GM12878 (cell line): Measurements from ENCODE around the gene KRT71. TPM values are rescaled to one million over a fixed set of nuclear protein-coding genes. Genes with fewer than 3 reads are reported as not detected.

Source experiments
- ATAC-seq: fragments of 200-7000 bp; cut with Tn5 transposase; 3 replicates; pipeline ENCODE4 v1.9.1; 2020; ENCODE audit warnings: mild to moderate bottlenecking, moderate library complexity
- BruUV-seq: library from RNA; stranded (reverse); fragments of 400-500 nt; replicated peaks from 2 replicates; lab custom pipeline; 2021; lab: Mats Ljungman, UMichigan
- CTCF ChIA-PET: fragments of 300-600 bp; sonication (Branson Sonifier 250); formaldehyde crosslinking; extraction: SDS; loops from one replicate; lab custom pipeline; 2021; ENCODE audit warnings: inconsistent platforms; lab: Yijun Ruan, JAX
- POLR2A ChIA-PET: fragments of 350-600 bp; formaldehyde crosslinking; extraction: SDS; loops from one replicate; lab custom pipeline; 2021; ENCODE audit warnings: inconsistent platforms; lab: Charles Lee
- RAD21 ChIA-PET: fragments of 300-600 bp; sonication (Branson Sonifier 250); formaldehyde crosslinking; loops from one replicate; lab custom pipeline; 2023; ENCODE audit warnings: antibody characterized with exemption; ENCODE audit not compliant: unreplicated experiment; lab: Charles Lee
- SMC1A ChIA-PET: fragments of 300-600 bp; sonication (Branson Sonifier 250); formaldehyde crosslinking; loops from one replicate; lab custom pipeline; 2023; ENCODE audit not compliant: unreplicated experiment, uncharacterized antibody; lab: Charles Lee
- DNase-seq: peaks from one replicate; pipeline ENCODE4 v3.0.0-alpha.2; 2011; ENCODE audit warnings: low read depth, low spot score
- FAIRE-seq: peaks from 3 replicates; lab custom pipeline; 2011; peaks lifted over from hg19 to GRCh38; lab: Jason Lieb, UNC
- H2AFZ ChIP-seq: 2 replicates; pipeline ENCODE4 v1.6.0; 2011; ENCODE audit warnings: low read depth, low read length, control low read depth; ENCODE audit not compliant: control insufficient read depth
- H3K27ac ChIP-seq: 2 replicates; pipeline ENCODE4 v1.5.1; 2011; ENCODE audit warnings: control low read depth; ENCODE audit not compliant: control insufficient read depth, insufficient read depth
- H3K27me3 ChIP-seq, 2 experiments: replicated peaks in 1 of 2; 2 replicates each; pipeline versions ENCODE4 v1.6.0 to v1.6.1; 2011; ENCODE audit warnings: low read length in 1 of 2; ENCODE audit not compliant: control insufficient read depth in 2 of 2, insufficient read depth in 2 of 2
- H3K36me3 ChIP-seq, 2 experiments: 2 replicates each; pipeline ENCODE4 v1.5.1; 2011; ENCODE audit warnings: low read length in 1 of 2; ENCODE audit not compliant: control insufficient read depth in 2 of 2, insufficient read depth in 2 of 2
- H3K4me1 ChIP-seq: 2 replicates; pipeline ENCODE4 v1.6.1; 2011; ENCODE audit warnings: mild to moderate bottlenecking, low read length, moderate library complexity, mixed read lengths; ENCODE audit not compliant: control insufficient read depth, insufficient read depth
- H3K4me2 ChIP-seq: 2 replicates; pipeline ENCODE4 v1.6.0; 2011; ENCODE audit warnings: control low read depth; ENCODE audit not compliant: control insufficient read depth, insufficient read depth
- H3K4me3 ChIP-seq: fragments of 200-600 bp; sonication (generic); 2 replicates; pipeline ENCODE4 v1.5.1; 2016
- H3K79me2 ChIP-seq: 2 replicates; pipeline ENCODE4 v1.6.0; 2011; ENCODE audit warnings: low read length; ENCODE audit not compliant: control insufficient read depth, insufficient read depth
- H3K9ac ChIP-seq: 2 replicates; pipeline ENCODE4 v1.8.0; 2011; ENCODE audit warnings: low read length, control low read depth, mixed read lengths; ENCODE audit not compliant: control insufficient read depth, insufficient read depth
- H3K9me3 ChIP-seq: replicated peaks from 3 replicates; pipeline ENCODE4 v1.5.1; 2011; ENCODE audit warnings: mild to moderate bottlenecking, low read length; ENCODE audit not compliant: control insufficient read depth, insufficient read depth
- H4K20me1 ChIP-seq: 2 replicates; pipeline ENCODE4 v1.6.0; 2011; ENCODE audit not compliant: control insufficient read depth, insufficient read depth
- BCL11A ChIP-seq: IDR thresholded peaks from 2 replicates; pipeline ENCODE4 v1.6.1; 2011; ENCODE audit warnings: low read depth, low read length
- BHLHE40 ChIP-seq, 2 experiments: fragments of 450-650 bp in 1 of 2; IDR thresholded peaks; 2 replicates each; pipeline ENCODE4 v1.6.1; 2011 to 2017; ENCODE audit warnings: low read depth in 2 of 2, borderline replicate concordance in 1 of 2, improper control_type of control experiment in 1 of 2, low read length in 1 of 2, mild to moderate bottlenecking in 1 of 2
- BRCA1 ChIP-seq: IDR thresholded peaks from 2 replicates; pipeline ENCODE4 v1.6.1; 2011; ENCODE audit warnings: low read depth, low read length, improper control_type of control experiment
- ETV6 ChIP-seq, 2 experiments: fragments of 450-650 bp in 1 of 2; IDR thresholded peaks in 1 of 2; conservative IDR thresholded peaks in 1 of 2; 2 replicates each; pipeline ENCODE4 v1.6.1; 2014; ENCODE audit warnings: antibody characterized with exemption in 1 of 2, borderline replicate concordance in 1 of 2, low read depth in 1 of 2, mild to moderate bottlenecking in 1 of 2, moderate library complexity in 1 of 2
- KAT2A ChIP-seq: conservative IDR thresholded peaks from 2 replicates; pipeline ENCODE4 v1.6.1; 2011; ENCODE audit warnings: low read depth, low read length; ENCODE audit not compliant: control insufficient read depth
- NBN ChIP-seq: fragments of 450-650 bp; IDR thresholded peaks from 2 replicates; pipeline ENCODE4 v1.6.1; 2016
- RAD51 ChIP-seq: fragments of 450-650 bp; IDR thresholded peaks from 2 replicates; pipeline ENCODE4 v1.6.1; 2016; ENCODE audit warnings: moderate library complexity, mild to moderate bottlenecking, inconsistent platforms
- RCOR1 ChIP-seq: conservative IDR thresholded peaks from 2 replicates; pipeline ENCODE4 v1.6.1; 2012; ENCODE audit warnings: low read depth, low read length, improper control_type of control experiment
- SMARCA5 ChIP-seq: fragments of 450-650 bp; IDR thresholded peaks from 2 replicates; pipeline ENCODE4 v1.6.1; 2017; ENCODE audit warnings: mild to moderate bottlenecking
- SPI1 ChIP-seq: IDR thresholded peaks from 2 replicates; pipeline ENCODE4 v1.6.1; 2011; ENCODE audit warnings: low read depth, mild to moderate bottlenecking, low read length, moderate library complexity, borderline replicate concordance; ENCODE audit not compliant: insufficient read depth
- TBL1XR1 ChIP-seq: IDR thresholded peaks from 2 replicates; pipeline ENCODE4 v1.6.1; 2012; ENCODE audit warnings: low read depth, low read length, improper control_type of control experiment
- TCF3 ChIP-seq: IDR thresholded peaks from 2 replicates; pipeline ENCODE4 v1.6.1; 2012; ENCODE audit warnings: low read depth, mild to moderate bottlenecking, low read length, borderline replicate concordance; ENCODE audit not compliant: insufficient read depth
- ZNF217 ChIP-seq: fragments of 450-650 bp; IDR thresholded peaks from 2 replicates; pipeline ENCODE4 v1.6.1; 2017; ENCODE audit warnings: antibody characterized with exemption, mild to moderate bottlenecking
- WGBS: methylation state at CpG from one replicate; pipeline ENCODE4 v1.1.6; 2016; ENCODE audit warnings: low lambda C conversion rate; ENCODE audit not compliant: insufficient replicate concordance, insufficient coverage; ENCODE audit errors: missing lambda C conversion rate; 5-methylcytosine and 5-hydroxymethylcytosine counted together
- in situ Hi-C: fragments of 300-500 bp; cut with MboI; formaldehyde crosslinking; loops from 9 replicates; pipeline ENCODE4 v1.14.3; 2018; ENCODE audit warnings: mixed read lengths
- intact Hi-C: fragments of 100-400 bp; cut with micrococcal nuclease; formaldehyde crosslinking; loops from one replicate; pipeline ENCODE4 v1.14.2; 2022; ENCODE audit not compliant: unreplicated experiment
- polyA plus RNA-seq, 11 experiments: library from polyadenylated mRNA; depleted of rRNA in 4 of 11; unstranded in 6 of 11; stranded (reverse) in 5 of 11; fragments of >200 nt; fragmentation: Nextera tagmentation in 4 of 11; fragmentation: Illumina TruSeq in 1 of 11; extraction: Ambion mirVana in 4 of 11; extraction: Trizol in 1 of 11; gene quantifications; 1 replicate in 1 of 11; 2 replicates in 10 of 11; pipeline versions ENCODE4 v1.2.1 to v1.2.3, GENCODE V29; 2011 to 2016; ENCODE audit warnings: inconsistent platforms in 2 of 11, missing spikeins in 2 of 11, low read depth in 1 of 11
- total RNA-seq, 4 experiments: library from RNA; depleted of rRNA in 3 of 4; stranded (reverse); fragments of >200 nt in 3 of 4; fragmentation: Illumina TruSeq in 1 of 4; extraction: Trizol in 1 of 4; gene quantifications; 2 replicates each; pipeline versions ENCODE4 v1.2.1 to v1.2.3, GENCODE V29; 2013 to 2021
- TF ChIP-seq, protein P1 (sequence below): IDR thresholded peaks from 2 replicates; pipeline ENCODE4 v1.6.1; 2012; ENCODE audit warnings: low read length, inconsistent platforms
- TF ChIP-seq, protein P2 (sequence below): fragments of 450-650 bp; IDR thresholded peaks from 2 replicates; pipeline ENCODE4 v1.6.1; 2014; ENCODE audit warnings: mild to moderate bottlenecking
- TF ChIP-seq, protein P3 (sequence below): fragments of 450-650 bp; IDR thresholded peaks from 2 replicates; pipeline ENCODE4 v1.6.1; 2017; ENCODE audit warnings: mild to moderate bottlenecking, moderate library complexity

Gene KRT71
- total and polyA plus RNA-seq, 10 of the 15 experiments (the other 5 are each of a cell fraction or from before 2014, with no cell fraction given): not detected

- TF ChIP-seq ZNF217 (no peak), ETV6 (conservative IDR thresholded peaks at IDR 0.05 in 1 of 2, IDR thresholded peaks at IDR 0.05 in 1 of 2; ENCODE audit: borderline replicate concordance in 1 of 2, low read depth in 1 of 2) (no peak), SPI1 (no peak)
Measured at GRCh38 chr12:52587563-52587962, 34.6 kb upstream of the KRT71 start (continued).

- SMC1A ChIA-PET: interaction anchor here (0.9 kb wide), 1 partner anchor 294 kb away, joined by 3 read pairs; no protein-coding TSS in a partner anchor
- H3K27ac ChIP-seq: no peak overlapping the region
- in situ Hi-C loops: loop anchor here (5.0 to 10.0 kb wide), 2 partner anchors 279 to 396 kb away; no protein-coding TSS in a partner anchor
- H3K4me3 ChIP-seq: no peak overlapping the region
- H3K4me1 ChIP-seq: no peaks in the 10 kb centered on the region
- no peaks in the 10 kb centered on the region for H4K20me1 ChIP-seq
- DNase-seq (no peak), ATAC-seq (no peak)
- intact Hi-C loops: no loop called here
- H2AFZ ChIP-seq: no peak overlapping the region
- TF ChIP-seq RCOR1 (no peak), TBL1XR1 (no peak), BHLHE40 (IDR thresholded peaks at IDR 0.05; ENCODE audit: borderline replicate concordance in 1 of 2, low read depth in 2 of 2, low read length in 1 of 2) (no peak), BCL11A (no peak), KAT2A (no peak), SMARCA5 (no peak), BRCA1 (no peak), RAD51 (no peak), NBN (no peak), TCF3 (no peak)
- TF ChIP-seq, protein P1, sequence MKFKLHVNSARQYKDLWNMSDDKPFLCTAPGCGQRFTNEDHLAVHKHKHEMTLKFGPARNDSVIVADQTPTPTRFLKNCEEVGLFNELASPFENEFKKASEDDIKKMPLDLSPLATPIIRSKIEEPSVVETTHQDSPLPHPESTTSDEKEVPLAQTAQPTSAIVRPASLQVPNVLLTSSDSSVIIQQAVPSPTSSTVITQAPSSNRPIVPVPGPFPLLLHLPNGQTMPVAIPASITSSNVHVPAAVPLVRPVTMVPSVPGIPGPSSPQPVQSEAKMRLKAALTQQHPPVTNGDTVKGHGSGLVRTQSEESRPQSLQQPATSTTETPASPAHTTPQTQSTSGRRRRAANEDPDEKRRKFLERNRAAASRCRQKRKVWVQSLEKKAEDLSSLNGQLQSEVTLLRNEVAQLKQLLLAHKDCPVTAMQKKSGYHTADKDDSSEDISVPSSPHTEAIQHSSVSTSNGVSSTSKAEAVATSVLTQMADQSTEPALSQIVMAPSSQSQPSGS: no peak
- TF ChIP-seq, protein P2, sequence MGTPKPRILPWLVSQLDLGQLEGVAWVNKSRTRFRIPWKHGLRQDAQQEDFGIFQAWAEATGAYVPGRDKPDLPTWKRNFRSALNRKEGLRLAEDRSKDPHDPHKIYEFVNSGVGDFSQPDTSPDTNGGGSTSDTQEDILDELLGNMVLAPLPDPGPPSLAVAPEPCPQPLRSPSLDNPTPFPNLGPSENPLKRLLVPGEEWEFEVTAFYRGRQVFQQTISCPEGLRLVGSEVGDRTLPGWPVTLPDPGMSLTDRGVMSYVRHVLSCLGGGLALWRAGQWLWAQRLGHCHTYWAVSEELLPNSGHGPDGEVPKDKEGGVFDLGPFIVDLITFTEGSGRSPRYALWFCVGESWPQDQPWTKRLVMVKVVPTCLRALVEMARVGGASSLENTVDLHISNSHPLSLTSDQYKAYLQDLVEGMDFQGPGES: no peak
- TF ChIP-seq, protein P3, sequence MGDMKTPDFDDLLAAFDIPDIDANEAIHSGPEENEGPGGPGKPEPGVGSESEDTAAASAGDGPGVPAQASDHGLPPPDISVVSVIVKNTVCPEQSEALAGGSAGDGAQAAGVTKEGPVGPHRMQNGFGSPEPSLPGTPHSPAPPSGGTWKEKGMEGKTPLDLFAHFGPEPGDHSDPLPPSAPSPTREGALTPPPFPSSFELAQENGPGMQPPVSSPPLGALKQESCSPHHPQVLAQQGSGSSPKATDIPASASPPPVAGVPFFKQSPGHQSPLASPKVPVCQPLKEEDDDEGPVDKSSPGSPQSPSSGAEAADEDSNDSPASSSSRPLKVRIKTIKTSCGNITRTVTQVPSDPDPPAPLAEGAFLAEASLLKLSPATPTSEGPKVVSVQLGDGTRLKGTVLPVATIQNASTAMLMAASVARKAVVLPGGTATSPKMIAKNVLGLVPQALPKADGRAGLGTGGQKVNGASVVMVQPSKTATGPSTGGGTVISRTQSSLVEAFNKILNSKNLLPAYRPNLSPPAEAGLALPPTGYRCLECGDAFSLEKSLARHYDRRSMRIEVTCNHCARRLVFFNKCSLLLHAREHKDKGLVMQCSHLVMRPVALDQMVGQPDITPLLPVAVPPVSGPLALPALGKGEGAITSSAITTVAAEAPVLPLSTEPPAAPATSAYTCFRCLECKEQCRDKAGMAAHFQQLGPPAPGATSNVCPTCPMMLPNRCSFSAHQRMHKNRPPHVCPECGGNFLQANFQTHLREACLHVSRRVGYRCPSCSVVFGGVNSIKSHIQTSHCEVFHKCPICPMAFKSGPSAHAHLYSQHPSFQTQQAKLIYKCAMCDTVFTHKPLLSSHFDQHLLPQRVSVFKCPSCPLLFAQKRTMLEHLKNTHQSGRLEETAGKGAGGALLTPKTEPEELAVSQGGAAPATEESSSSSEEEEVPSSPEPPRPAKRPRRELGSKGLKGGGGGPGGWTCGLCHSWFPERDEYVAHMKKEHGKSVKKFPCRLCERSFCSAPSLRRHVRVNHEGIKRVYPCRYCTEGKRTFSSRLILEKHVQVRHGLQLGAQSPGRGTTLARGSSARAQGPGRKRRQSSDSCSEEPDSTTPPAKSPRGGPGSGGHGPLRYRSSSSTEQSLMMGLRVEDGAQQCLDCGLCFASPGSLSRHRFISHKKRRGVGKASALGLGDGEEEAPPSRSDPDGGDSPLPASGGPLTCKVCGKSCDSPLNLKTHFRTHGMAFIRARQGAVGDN: no peak
- TF ChIP-seq, all 136 proteins: peak for 0
- FAIRE-seq: no peak
- Histone ChIP-seq H3K9me3 (no peaks in the 10 kb centered on the region), H3K27me3 (peaks cover 0 to 3% of the 10 kb centered on the region in 2 experiments; a peak in 3 of 4 replicates), H3K4me2 (no peak overlapping the region), H3K79me2 (no peaks in the 10 kb centered on the region), H3K36me3 (no peaks in the 10 kb centered on the region), H3K9ac (no peak overlapping the region)
- CTCF ChIA-PET: interaction anchor here (0.8 to 5.3 kb wide), 2 partner anchors 285 to 294 kb away, joined by 4 to 36 read pairs; no protein-coding TSS in a partner anchor
- POLR2A ChIA-PET: no interaction called here
- 18% methylated on average over 9 of the region's 9 CpGs for WGBS
- BruUV-seq: no TSS peak
- RAD21 ChIA-PET: no interaction called here
Measured at GRCh38 chr12:52585946-52586345, 33.0 kb upstream of the KRT71 start.
